ENCODE measurements around the gene RAPGEF2.
"Not testable (repeated sequence)": the region's sequence is repeated elsewhere in the genome, so short reads cannot be mapped to it uniquely, and the experiment has no call there.

RAPGEF2 gene

GRCh38 chr4:159077702-159078495 lies 25.0 kb upstream of the RAPGEF2 start:
- TF ChIP-seq MAX (IDR thresholded peaks at IDR 0.05; ENCODE audit: low read depth, low read length) (no peak), CTCF (IDR thresholded peaks at IDR 0.05; ENCODE audit: low read depth, low read length) (no peak), MYC (IDR thresholded peaks at IDR 0.05; ENCODE audit: low read depth, low read length) (no peak), POLR2A (IDR thresholded peaks at IDR 0.05; ENCODE audit: extremely low read depth, insufficient read length) (no peak)
- no peak overlapping the region for H3K4me3 ChIP-seq (ENCODE audit: low read depth, low read length)
- DNase-seq (ENCODE audit: low read depth) = no peak

GRCh38 chr4:159079074-159079473 lies 23.8 kb upstream of the RAPGEF2 start:
- H3K4me3 ChIP-seq (ENCODE audit: low read depth, low read length) = no peak overlapping the region

DNA sequence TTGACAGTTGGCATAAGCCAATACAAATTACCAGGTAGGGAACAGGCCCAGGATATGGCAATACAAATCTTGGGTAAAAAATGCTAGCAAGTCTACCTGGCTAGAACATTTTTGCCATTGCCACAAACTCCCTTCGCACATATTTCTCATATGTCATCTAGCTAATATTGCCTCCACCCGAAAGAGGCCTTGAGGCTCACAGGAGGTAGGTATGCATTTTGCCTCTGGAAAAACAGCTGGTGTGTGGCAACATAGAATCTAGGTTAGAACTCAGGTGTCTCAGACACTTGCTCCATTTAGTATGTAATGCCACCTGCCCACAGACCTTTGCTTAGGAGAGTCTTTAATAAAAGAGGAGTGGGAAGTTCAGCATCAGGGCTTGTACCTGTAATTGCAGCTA lies 16.3 kb upstream of the RAPGEF2 start:
- DNase-seq (ENCODE audit: low read depth) = no peak
- TF ChIP-seq CTCF (IDR thresholded peaks at IDR 0.05; ENCODE audit: low read depth, low read length) = no peak
- no peak for TF ChIP-seq MAX (IDR thresholded peaks at IDR 0.05; ENCODE audit: low read depth, low read length)
- no peak for TF ChIP-seq POLR2A (IDR thresholded peaks at IDR 0.05; ENCODE audit: extremely low read depth, insufficient read length)
- TF ChIP-seq MYC (IDR thresholded peaks at IDR 0.05; ENCODE audit: low read depth, low read length) = no peak
- H3K4me3 ChIP-seq (ENCODE audit: low read depth, low read length) = no peak overlapping the region

More at GRCh38 chr4:159079074-159079473, 23.8 kb upstream of the RAPGEF2 start:
- DNase-seq (ENCODE audit: low read depth) = no peak
- TF ChIP-seq MAX (IDR thresholded peaks at IDR 0.05; ENCODE audit: low read depth, low read length) = no peak

DNA sequence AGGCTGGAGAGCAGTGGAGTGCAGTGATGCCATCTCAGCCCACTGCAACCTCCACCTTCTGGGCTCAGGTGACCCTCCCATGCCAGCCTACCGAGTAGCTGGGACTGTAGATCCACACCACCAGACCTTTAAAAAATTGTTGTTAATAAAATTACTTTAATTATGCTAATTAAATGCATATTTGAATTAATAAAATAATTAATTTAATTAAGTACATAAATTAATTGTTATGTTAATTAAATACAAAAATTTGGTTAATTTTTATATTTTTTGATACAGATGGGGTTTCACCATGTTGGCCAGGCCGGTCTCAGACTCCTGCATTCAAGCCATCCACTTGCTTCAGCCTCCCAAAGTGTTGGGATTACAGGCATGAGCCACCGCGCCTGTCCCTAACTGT lies 12.6 kb upstream of the RAPGEF2 start:
- no peak for DNase-seq (ENCODE audit: low read depth)
- H3K4me3 ChIP-seq (ENCODE audit: low read depth, low read length) = no peak overlapping the region
- no peak for TF ChIP-seq CTCF (IDR thresholded peaks at IDR 0.05; ENCODE audit: low read depth, low read length)
- no peak for TF ChIP-seq MAX (IDR thresholded peaks at IDR 0.05; ENCODE audit: low read depth, low read length)
- no peak for TF ChIP-seq MYC (IDR thresholded peaks at IDR 0.05; ENCODE audit: low read depth, low read length)
- no peak for TF ChIP-seq POLR2A (IDR thresholded peaks at IDR 0.05; ENCODE audit: extremely low read depth, insufficient read length)

DNA sequence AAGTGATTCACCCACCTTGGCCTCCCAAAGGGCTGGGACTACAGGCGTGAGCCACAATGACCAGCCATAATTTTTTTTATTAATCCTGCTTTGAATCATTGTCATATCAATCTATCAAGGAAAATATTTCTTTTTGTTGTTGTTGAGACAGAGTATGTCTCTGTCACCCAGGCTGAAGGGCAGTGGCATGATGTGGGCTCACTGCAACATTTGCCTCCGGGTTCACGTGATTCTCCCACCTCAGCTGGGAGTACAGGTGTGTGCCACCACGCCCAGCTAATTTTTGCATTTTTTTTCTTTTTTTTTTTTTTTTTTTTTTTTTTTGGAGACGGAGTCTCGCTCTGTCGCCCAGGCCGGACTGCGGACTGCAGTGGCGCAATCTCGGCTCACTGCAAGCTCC lies 8.7 kb upstream of the RAPGEF2 start:
- not testable (repeated sequence) for DNase-seq (ENCODE audit: low read depth); H3K4me3 ChIP-seq (ENCODE audit: low read depth, low read length)

- DNase-seq (ENCODE audit: low read depth) = no peak
- TF ChIP-seq CTCF (IDR thresholded peaks at IDR 0.05; ENCODE audit: low read depth, low read length) (no peak), MYC (IDR thresholded peaks at IDR 0.05; ENCODE audit: low read depth, low read length) (no peak), MAX (IDR thresholded peaks at IDR 0.05; ENCODE audit: low read depth, low read length) (no peak), POLR2A (IDR thresholded peaks at IDR 0.05; ENCODE audit: extremely low read depth, insufficient read length) (no peak)
- no peak overlapping the region for H3K4me3 ChIP-seq (ENCODE audit: low read depth, low read length)
These were observed 6.4 kb upstream of the RAPGEF2 start for GRCh38 chr4:159096434-159096833.

GRCh38 chr4:159097144-159097543 lies 5.7 kb upstream of the RAPGEF2 start:
- no peak for TF ChIP-seq MAX (IDR thresholded peaks at IDR 0.05; ENCODE audit: low read depth, low read length)
- TF ChIP-seq MYC (IDR thresholded peaks at IDR 0.05; ENCODE audit: low read depth, low read length) = no peak
- no peak for TF ChIP-seq CTCF (IDR thresholded peaks at IDR 0.05; ENCODE audit: low read depth, low read length)

More at GRCh38 chr4:159097144-159097543, 5.7 kb upstream of the RAPGEF2 start:
- H3K4me3 ChIP-seq (ENCODE audit: low read depth, low read length) = no peak overlapping the region
- DNase-seq (ENCODE audit: low read depth) = no peak

Measured in NB4 (cell line).